Amygdala (tissue), 56 donors: ENCODE results near the gene AREL1.

ENCODE experiments used
- DNase-seq, 56 donors: peaks; one replicate each; lab custom pipeline; 2025; lab: John Stamatoyannopoulos, UW

The AREL1 gene

DNA sequence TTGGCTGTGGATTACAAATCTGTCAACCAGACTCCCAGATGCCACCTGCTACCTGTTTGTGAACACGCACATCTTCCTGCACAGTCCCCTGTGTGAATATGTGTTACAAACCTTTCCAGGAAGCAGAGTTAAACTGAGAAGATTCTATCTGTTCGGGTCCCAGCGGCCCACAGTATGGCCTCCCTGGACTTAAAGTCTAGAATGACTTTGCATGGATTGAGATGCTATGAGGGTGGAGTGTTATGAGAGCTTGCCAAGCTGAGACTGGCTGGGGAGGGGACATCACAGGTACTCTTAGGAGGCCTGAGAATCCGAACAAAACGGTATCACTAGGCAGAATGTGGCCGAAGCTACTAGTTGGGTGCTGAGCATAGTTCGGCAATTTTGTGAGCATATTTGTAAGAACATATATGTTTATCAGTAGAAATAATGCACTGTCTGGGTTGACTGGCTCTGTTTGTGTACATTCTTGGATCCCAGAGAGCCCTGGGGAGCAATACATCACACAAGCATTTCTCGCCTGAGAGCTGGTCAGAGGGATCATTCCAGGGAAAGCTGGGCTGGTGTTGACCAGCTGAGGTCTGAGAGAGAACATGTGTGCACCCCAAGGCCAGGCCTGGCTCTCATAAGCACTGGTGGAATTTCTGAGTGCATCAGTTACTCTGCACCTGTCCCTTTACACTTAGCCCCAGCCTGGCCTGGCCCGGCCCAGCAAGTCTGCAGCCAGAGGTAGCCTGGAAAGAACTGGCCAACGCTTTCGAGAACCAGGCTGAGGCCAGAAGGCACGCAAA is 71.1 kb downstream of the AREL1 start:
- no peak for DNase-seq

DNA sequence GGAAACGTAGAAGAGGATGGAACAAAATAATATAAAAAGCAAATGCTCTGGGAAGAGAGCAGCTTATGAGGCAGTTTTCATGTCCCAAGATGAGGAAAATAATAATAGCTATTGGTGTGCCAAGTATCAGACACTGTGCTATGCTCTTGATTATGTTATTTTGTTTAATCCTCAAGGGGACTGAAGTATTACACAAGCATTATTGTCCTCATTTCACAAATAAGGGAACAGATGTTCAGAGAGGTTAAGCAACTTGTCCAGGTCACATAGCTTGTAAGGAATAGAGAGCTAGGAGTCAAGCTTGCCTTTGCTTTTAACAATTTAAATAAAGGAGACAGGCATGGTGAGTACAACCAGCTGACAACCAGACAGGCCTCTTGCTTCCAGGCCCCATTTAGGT is 73.9 kb downstream of the AREL1 start:
- DNase-seq = no peak

- peak in 1 of 56 donors; percentile 6 for DNase-seq
These were observed 74.8 kb downstream of the AREL1 start for GRCh38 chr14:74638066-74638465.

GRCh38 chr14:74637178-74637550 is 75.7 kb downstream of the AREL1 start:
- no peak for DNase-seq

- DNase-seq = no peak
These were observed 76.3 kb downstream of the AREL1 start for GRCh38 chr14:74636424-74637177.

DNA sequence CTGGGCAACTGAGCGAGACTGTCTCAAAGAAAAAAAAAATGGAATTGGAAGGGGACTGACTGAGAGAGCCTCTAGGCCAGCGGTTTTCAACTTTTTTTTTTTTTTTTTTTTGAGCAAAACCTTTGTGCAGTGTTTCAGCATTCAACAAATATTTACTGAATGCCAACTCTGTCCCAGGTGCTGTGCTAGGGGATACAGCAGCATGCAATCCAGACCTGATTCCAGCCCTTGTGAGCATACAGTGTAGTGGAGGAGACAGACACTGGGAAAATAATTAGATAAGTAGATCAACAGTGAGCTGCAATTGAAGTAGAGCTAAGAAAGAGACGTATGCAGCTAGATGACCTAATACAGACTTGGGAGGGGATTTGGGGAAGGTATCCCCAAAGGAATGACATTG is 77.0 kb downstream of the AREL1 start:
- DNase-seq = no peak

DNA sequence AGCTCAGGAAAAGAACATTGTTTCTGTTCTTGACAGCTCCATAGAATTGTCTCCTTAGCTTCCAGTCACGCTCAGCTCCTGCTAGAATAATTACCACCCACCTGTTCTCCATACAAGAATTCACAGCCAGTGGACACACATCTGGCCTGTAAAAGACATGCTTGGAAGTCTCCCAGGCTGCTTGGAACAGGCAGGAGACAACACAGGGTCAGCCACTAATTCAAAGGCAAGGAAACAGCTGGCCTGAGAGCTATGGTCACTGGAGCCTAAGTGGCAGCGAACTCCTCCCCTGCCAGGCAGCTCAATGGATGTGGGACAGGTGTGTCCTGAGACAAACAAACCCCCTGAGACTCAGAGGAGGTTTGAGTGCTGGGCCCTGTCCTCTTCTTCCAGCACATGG is 77.9 kb downstream of the AREL1 start:
- DNase-seq = no peak

GRCh38 chr14:74634481-74634880 is 78.4 kb downstream of the AREL1 start:
- DNase-seq = no peak

GRCh38 chr14:74630881-74631690 is 81.8 kb downstream of the AREL1 start:
- DNase-seq = no peak

DNA sequence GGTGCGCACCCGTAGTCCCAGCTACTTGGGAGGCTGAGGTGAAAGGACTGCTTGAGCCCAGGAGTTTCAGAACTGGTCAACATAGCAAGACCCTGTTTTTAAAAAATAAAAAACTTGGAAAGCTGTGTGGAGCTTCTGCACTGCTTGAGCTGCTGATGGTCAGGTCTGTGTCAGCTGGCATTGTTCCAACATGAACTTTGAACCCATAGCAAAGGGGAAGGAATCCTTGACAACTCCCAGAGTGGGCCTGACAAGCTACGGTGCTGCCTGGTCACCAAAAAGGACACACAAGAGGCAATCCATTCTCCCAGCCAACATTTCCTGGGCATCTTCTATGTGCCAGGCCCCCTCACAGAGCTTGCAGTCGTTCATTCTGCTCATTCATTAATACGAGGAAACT is 84.5 kb downstream of the AREL1 start:
- no peak for DNase-seq

- no peak for DNase-seq
These were observed 85.8 kb downstream of the AREL1 start for GRCh38 chr14:74627076-74627475.

- no peak for DNase-seq
These were observed 90.6 kb downstream of the AREL1 start for GRCh38 chr14:74622257-74622656.

DNA sequence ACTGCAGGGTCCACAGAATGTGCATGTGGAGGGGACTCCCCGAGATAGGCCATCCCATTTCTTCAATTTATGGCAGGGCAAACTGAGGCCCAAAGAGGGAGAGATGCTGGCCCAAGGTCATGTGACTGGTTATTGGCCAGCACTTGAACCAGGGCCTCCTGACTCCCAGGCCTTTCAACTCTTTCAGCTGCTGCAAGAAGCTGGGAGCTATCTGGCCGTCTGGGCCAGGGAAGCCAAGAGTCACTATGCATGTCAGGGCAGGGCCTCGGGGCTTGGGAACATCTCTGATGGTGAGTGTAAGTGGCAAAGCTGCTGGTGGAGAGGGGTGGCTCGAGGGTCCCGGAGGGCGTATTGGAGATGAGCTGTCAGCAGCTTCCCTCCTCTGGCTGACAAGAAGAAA is 91.3 kb downstream of the AREL1 start:
- DNase-seq = no peak

DNA sequence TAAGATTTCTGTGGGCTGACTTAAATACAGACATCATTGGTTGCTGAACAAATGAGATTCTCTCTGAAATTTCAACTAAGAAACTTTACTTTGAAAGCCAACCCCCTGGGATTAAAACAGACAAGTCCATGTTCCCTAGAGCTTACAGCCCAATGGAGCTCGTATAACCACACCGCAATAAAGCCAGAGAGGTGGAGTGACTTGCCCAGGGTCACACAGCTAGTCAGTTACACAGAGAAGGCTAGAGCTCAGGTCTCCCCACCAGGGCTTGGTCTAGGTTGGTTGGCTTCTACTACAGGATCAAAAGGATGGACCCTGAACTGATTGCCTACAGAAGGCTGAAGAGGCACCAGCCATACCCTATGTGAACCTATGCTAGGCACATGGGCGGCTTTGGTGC is 92.0 kb downstream of the AREL1 start:
- DNase-seq = no peak

- no peak for DNase-seq
These were observed 92.4 kb downstream of the AREL1 start for GRCh38 chr14:74620497-74620921.

DNA sequence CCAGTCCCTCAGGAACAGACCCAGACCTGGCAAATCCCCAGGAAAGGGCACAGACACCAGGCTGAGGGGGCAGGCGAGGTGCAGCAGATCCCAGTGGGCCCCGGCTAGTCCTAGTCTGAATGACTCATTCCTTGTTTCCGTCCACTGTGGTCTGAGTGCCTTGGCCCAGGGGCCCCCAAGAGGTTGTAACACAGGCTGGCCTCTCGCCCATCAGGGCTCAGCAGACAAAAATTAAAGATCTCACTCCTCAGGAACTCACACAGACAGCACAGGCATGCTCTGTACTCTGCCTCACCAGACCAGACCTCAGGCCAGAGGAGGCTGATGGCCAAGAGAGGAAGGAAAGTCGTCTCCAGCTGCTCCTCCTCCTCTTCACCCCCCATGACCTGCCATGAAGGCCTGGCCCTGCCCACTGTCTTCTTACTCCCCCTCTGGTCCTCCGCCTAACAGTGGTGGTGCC is 93.2 kb downstream of the AREL1 start:
- DNase-seq = no peak

GRCh38 chr14:74618078-74618952 is 94.6 kb downstream of the AREL1 start:
- DNase-seq = peak in 2 of 56 donors; percentile 4 to 5

GRCh38 chr14:74616996-74617700 is 95.7 kb downstream of the AREL1 start:
- no peak for DNase-seq

DNA sequence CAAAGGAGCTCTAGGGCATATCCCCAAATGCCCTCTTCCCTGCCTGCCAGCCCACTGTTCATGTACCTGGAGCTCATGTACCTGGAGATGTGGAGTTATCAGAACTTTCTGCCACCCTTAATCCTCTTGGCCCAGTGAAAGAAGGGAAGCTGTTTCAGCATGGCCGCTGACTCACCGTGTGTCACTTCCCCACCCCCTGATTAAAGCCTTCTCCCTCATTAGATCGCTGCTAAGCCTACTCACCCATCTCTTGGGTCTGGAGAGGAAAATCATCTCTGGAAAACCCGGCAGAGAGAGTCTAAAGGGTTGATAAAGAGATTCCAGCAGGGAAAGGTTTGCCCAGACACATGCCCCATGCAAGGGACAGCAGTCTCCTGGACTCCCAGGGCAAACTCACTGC is 96.4 kb downstream of the AREL1 start:
- DNase-seq = no peak
